K562 (cell line): ENCODE data around the gene RALGAPB. TPM values are rescaled to one million over a fixed set of nuclear protein-coding genes. Genes with fewer than 3 reads are reported as not detected.

Experiments
- ATAC-seq: fragments of 200-7000 bp; cut with Tn5 transposase; 3 replicates; pipeline ENCODE4 v1.9.1; 2020; ENCODE audit warnings: moderate library complexity
- BruUV-seq: library from RNA; stranded (reverse); fragments of 400-500 nt; replicated peaks from 2 replicates; lab custom pipeline; 2021; lab: Mats Ljungman, UMichigan
- CTCF ChIA-PET: fragments of 300-600 bp; formaldehyde crosslinking; extraction: SDS; loops from one replicate; lab custom pipeline; 2021; ENCODE audit warnings: low intra/inter-chr PET ratio; lab: Yijun Ruan, JAX
- POLR2A ChIA-PET: fragments of 300-600, 350-650 bp; sonication (Branson Sonifier 250); formaldehyde crosslinking; extraction: SDS; loops from one replicate; lab custom pipeline; 2021; ENCODE audit warnings: antibody characterized with exemption, inconsistent platforms; lab: Yijun Ruan, JAX
- DNase-seq, 4 experiments: peaks; one replicate each; pipeline versions ENCODE4 v3.0.0 to v3.0.0-alpha.2; 2011 to 2018; ENCODE audit warnings: low spot score in 3 of 4, mixed read lengths in 3 of 4; ENCODE audit errors: extremely low read depth in 1 of 4
- FAIRE-seq: peaks from 2 replicates; lab custom pipeline; 2011; peaks lifted over from hg19 to GRCh38; lab: Jason Lieb, UNC
- H2AFZ ChIP-seq: 2 replicates; pipeline ENCODE4 v1.6.0; 2011; ENCODE audit warnings: low read depth, low read length, control low read depth, inconsistent platforms
- H3K27ac ChIP-seq: fragments of 200-600 bp; 3 replicates; pipeline ENCODE4 v1.8.0; 2011; ENCODE audit warnings: low read depth, mild to moderate bottlenecking, control low read depth, inconsistent platforms, low read length, moderate library complexity, mixed read lengths; ENCODE audit errors: extremely low read depth
- H3K27me3 ChIP-seq, 2 experiments: fragments of 300-600 bp in 1 of 2; 2 replicates in 1 of 2; 3 replicates in 1 of 2; pipeline versions ENCODE4 v1.6.0 to v1.8.0; 2011; ENCODE audit warnings: inconsistent platforms in 2 of 2, low read length in 2 of 2, mild to moderate bottlenecking in 1 of 2, mixed read lengths in 1 of 2, moderate library complexity in 1 of 2; ENCODE audit not compliant: control insufficient read depth in 2 of 2, insufficient read depth in 2 of 2
- H3K36me3 ChIP-seq: fragments of 300-600 bp; 3 replicates; pipeline ENCODE4 v1.8.0; 2011; ENCODE audit warnings: mild to moderate bottlenecking, low read length, inconsistent platforms; ENCODE audit not compliant: control insufficient read depth, insufficient read depth
- H3K4me1 ChIP-seq, 2 experiments: fragments of 200-600 bp in 1 of 2; replicated peaks in 1 of 2; 2 replicates in 1 of 2; 3 replicates in 1 of 2; pipeline versions ENCODE4 v1.5.1 to v1.8.0; 2011; ENCODE audit warnings: inconsistent platforms in 2 of 2, low read length in 2 of 2, mild to moderate bottlenecking in 1 of 2, mixed read lengths in 1 of 2, moderate library complexity in 1 of 2; ENCODE audit not compliant: control insufficient read depth in 2 of 2, insufficient read depth in 2 of 2
- H3K4me2 ChIP-seq: 2 replicates; pipeline ENCODE4 v1.6.1; 2011; ENCODE audit warnings: low read length, control low read depth, inconsistent platforms, mixed read lengths; ENCODE audit not compliant: insufficient read depth
- H3K4me3 ChIP-seq: fragments of 200-600 bp; sonication (generic), shearing (Covaris generic); 2 replicates; pipeline ENCODE4 v1.5.1; 2016; ENCODE audit warnings: control low read depth, inconsistent platforms
- H3K79me2 ChIP-seq: fragments of 200-600 bp; 3 replicates; pipeline ENCODE4 v1.8.0; 2011; ENCODE audit warnings: low read length, inconsistent platforms; ENCODE audit not compliant: control insufficient read depth, insufficient read depth
- H3K9ac ChIP-seq, 2 experiments: 2 replicates each; pipeline versions ENCODE4 v1.6.0 to v1.6.1; 2011; ENCODE audit warnings: low read depth in 2 of 2, low read length in 2 of 2, control low read depth in 1 of 2, inconsistent platforms in 1 of 2, mild to moderate bottlenecking in 1 of 2, mixed read lengths in 1 of 2; ENCODE audit not compliant: insufficient read depth in 1 of 2
- H3K9me1 ChIP-seq: one replicate; pipeline ENCODE4 v1.6.0; 2011; ENCODE audit warnings: inconsistent platforms, mild to moderate bottlenecking, low read length, moderate library complexity; ENCODE audit not compliant: control insufficient read depth, insufficient read depth
- H3K9me3 ChIP-seq: replicated peaks from 2 replicates; pipeline ENCODE4 v1.5.1; 2011; ENCODE audit warnings: low read depth, low read length, inconsistent platforms; ENCODE audit not compliant: control insufficient read depth, insufficient read depth
- H4K20me1 ChIP-seq: replicated peaks from 2 replicates; pipeline ENCODE4 v1.6.1; 2011; ENCODE audit warnings: low read length, inconsistent platforms, mixed read lengths; ENCODE audit not compliant: control insufficient read depth, insufficient read depth
- GTF3C2 ChIP-seq: IDR thresholded peaks from 3 replicates; pipeline ENCODE4 v1.6.1; 2011; ENCODE audit warnings: borderline replicate concordance, mild to moderate bottlenecking, moderate library complexity; ENCODE audit not compliant: insufficient read length; ENCODE audit errors: extremely low read depth
- HOXB6 ChIP-seq: fragments of 250-450 bp; sonication (Bioruptor Pico); IDR thresholded peaks from 2 replicates; pipeline ENCODE4 v1.5.1; 2022; ENCODE audit warnings: mild to moderate bottlenecking, borderline replicate concordance
- KHSRP ChIP-seq: fragments of 450-650 bp; IDR thresholded peaks from 2 replicates; pipeline ENCODE4 v1.6.1; 2017
- NFRKB ChIP-seq: fragments of 450-650 bp; IDR thresholded peaks from 2 replicates; pipeline ENCODE4 v1.6.1; 2016; ENCODE audit warnings: low read depth
- RBM34 ChIP-seq: fragments of 200-400 bp; formaldehyde crosslinking; IDR thresholded peaks from 2 replicates; pipeline ENCODE4 v1.6.1; 2018; ENCODE audit warnings: low read length, borderline replicate concordance; ENCODE audit not compliant: insufficient read depth
- RERE ChIP-seq: sonication (generic); formaldehyde crosslinking; IDR thresholded peaks from 2 replicates; pipeline ENCODE4 v1.8.0; 2023; ENCODE audit warnings: missing genetic modification reagents, mild to moderate bottlenecking, borderline replicate concordance
- ZNF146 ChIP-seq: IDR thresholded peaks from one replicate; pipeline ENCODE4 v1.6.1; 2018; ENCODE audit warnings: missing compliant biosample characterization; ENCODE audit not compliant: unreplicated experiment
- ZNF274 ChIP-seq: IDR thresholded peaks from 2 replicates; pipeline ENCODE4 v1.6.1; 2011; ENCODE audit warnings: low read depth, mild to moderate bottlenecking, low read length, moderate library complexity, borderline replicate concordance
- ZNF511 ChIP-seq: sonication (generic); formaldehyde crosslinking; IDR thresholded peaks from 2 replicates; pipeline ENCODE4 v1.8.0; 2022; ENCODE audit warnings: mild to moderate bottlenecking, missing genetic modification reagents
- ZNF780A ChIP-seq: fragments of 250-450 bp; sonication (Bioruptor Pico); IDR thresholded peaks from 2 replicates; pipeline ENCODE4 v1.5.0; 2021; ENCODE audit warnings: mild to moderate bottlenecking
- WGBS: fragments of 100-300 bp; shearing (Covaris generic); methylation state at CpG from one replicate; pipeline ENCODE4 v1.1.6; 2016; ENCODE audit warnings: low coverage, mixed read lengths; ENCODE audit not compliant: insufficient coverage; ENCODE audit errors: missing lambda C conversion rate; 5-methylcytosine and 5-hydroxymethylcytosine counted together
- in situ Hi-C: fragments of 300-500 bp; cut with MboI; formaldehyde crosslinking; loops from 4 replicates; pipeline ENCODE4 v1.15.0; 2018; ENCODE audit warnings: inconsistent platforms, mixed read lengths
- intact Hi-C: fragments of 100-400 bp; cut with micrococcal nuclease; formaldehyde crosslinking; loops from 2 replicates; pipeline ENCODE4 v1.14.2; 2022
- polyA plus RNA-seq, 8 experiments: library from polyadenylated mRNA; depleted of rRNA in 4 of 8; stranded (reverse) in 5 of 8; unstranded in 3 of 8; fragments of >200 nt; fragmentation: Nextera tagmentation in 2 of 8; fragmentation: Illumina TruSeq in 1 of 8; extraction: Ambion mirVana in 2 of 8; extraction: Trizol in 1 of 8; gene quantifications; 2 replicates each; pipeline versions ENCODE4 v1.2.1 to v1.2.3, GENCODE V29; 2011 to 2014; ENCODE audit warnings: inconsistent platforms in 1 of 8, missing spikeins in 1 of 8
- total RNA-seq, 7 experiments: library from RNA; depleted of rRNA in 6 of 7; stranded (reverse); fragments of >200 nt in 6 of 7; fragmentation: Illumina TruSeq in 2 of 7; extraction: Trizol in 2 of 7; gene quantifications; 2 replicates each; pipeline versions ENCODE4 v1.2.1 to v1.2.3, GENCODE V29; 2011 to 2021; ENCODE audit warnings: low replicate concordance in 1 of 7

Gene RALGAPB
- total and polyA plus RNA-seq, 9 of the 15 experiments (the other 6 are each of a cell fraction or from before 2014, with no cell fraction given) = 4.3 to 25.6 (median 13.6) TPM

- no peak for TF ChIP-seq GTF3C2
These were observed 26.3 kb downstream of the RALGAPB start (continued) for GRCh38 chr20:38498909-38499308.

- Histone ChIP-seq H4K20me1 (no peaks in the 10 kb centered on the region), H3K4me3 (no peak overlapping the region), H3K4me2 (no peak overlapping the region), H3K9ac (no peak overlapping the region), H3K9me1 (no peaks in the 10 kb centered on the region), H3K27me3 (no peaks in the 10 kb centered on the region), H2AFZ (no peak overlapping the region), H3K4me1 (no peaks in the 10 kb centered on the region), H3K36me3 (peaks cover 74% of the 10 kb centered on the region), H3K9me3 (no peaks in the 10 kb centered on the region), H3K79me2 (no peaks in the 10 kb centered on the region), H3K27ac (no peak overlapping the region)
- in situ Hi-C loops (no loop called here), intact Hi-C loops (no loop called here)
- no peak for ATAC-seq
- peak in 2 of 4 experiments; percentile 27 to 31 for DNase-seq
- WGBS = 46% methylated on average over 1 of the region's 1 CpG
- CTCF ChIA-PET = no interaction called here
- no TSS peak for BruUV-seq
- POLR2A ChIA-PET = no interaction called here
- no peak for FAIRE-seq
- TF ChIP-seq NFRKB = no peak
- no peak for TF ChIP-seq ZNF780A (CRISPR knock-in tag)
- no peak for TF ChIP-seq RERE (CRISPR knock-in tag)
- TF ChIP-seq ZNF511 (CRISPR knock-in tag) = no peak
- TF ChIP-seq HOXB6 (CRISPR knock-in tag) = no peak
- no peak for TF ChIP-seq ZNF146 (CRISPR knock-in tag)
- TF ChIP-seq RBM34 = no peak
- TF ChIP-seq KHSRP = no peak
- no peak for TF ChIP-seq ZNF274
These were observed 26.7 kb downstream of the RALGAPB start for GRCh38 chr20:38499366-38499765.
